Stimulated activated CD8-positive, alpha-beta memory T cell treated with anti-CD3 and anti-CD28 coated beads, Interleukin-15, amount 100 ng/mL, for 48 hours (primary cell): Measurements from ENCODE around the gene PRSS50.
"Not testable (repeated sequence)": the region's sequence is repeated elsewhere in the genome, so short reads cannot be mapped to it uniquely, and the experiment has no call there.

Experiments
- DNase-seq, 2 donors: peaks; one replicate each; pipeline ENCODE4 v3.0.0-alpha.2; 2020; ENCODE audit warnings: low read depth in 2 of 2

PRSS50 gene

GRCh38 chr3:46708401-46709156 is 9.1 kb downstream of the PRSS50 start:
- DNase-seq: no peak

GRCh38 chr3:46707601-46708011 is 10.1 kb downstream of the PRSS50 start:
- DNase-seq: no peak

- DNase-seq: no peak
Observed at GRCh38 chr3:46706771-46707582, 10.7 kb downstream of the PRSS50 start.

GRCh38 chr3:46705751-46706552 is 11.7 kb downstream of the PRSS50 start:
- no peak for DNase-seq

DNA sequence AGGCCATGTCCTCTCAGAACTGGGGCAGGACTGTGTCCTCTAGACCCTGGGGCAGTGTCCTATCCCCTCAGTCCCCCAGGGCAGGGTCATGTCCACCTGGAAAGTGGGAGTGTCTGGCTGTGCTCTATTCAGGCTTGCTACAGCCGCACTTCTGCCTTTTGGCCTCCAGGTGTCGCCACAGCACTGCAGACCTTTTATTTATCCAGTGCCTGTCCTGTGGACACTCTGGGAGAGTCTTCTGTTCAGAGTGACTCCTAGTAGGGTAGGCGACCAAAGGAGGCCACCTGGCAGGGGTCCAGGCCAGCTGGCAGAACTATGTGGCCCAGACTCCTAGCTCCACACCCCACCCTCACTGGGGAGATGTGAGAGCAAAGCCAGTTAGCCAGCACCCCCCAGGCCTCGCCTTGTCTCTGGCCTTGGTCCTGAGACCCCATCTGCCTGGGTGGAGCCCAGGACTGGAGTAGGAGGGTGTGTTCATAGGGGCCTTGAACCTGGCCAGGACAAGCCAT is 12.6 kb downstream of the PRSS50 start:
- DNase-seq: peak; percentile 40

DNA sequence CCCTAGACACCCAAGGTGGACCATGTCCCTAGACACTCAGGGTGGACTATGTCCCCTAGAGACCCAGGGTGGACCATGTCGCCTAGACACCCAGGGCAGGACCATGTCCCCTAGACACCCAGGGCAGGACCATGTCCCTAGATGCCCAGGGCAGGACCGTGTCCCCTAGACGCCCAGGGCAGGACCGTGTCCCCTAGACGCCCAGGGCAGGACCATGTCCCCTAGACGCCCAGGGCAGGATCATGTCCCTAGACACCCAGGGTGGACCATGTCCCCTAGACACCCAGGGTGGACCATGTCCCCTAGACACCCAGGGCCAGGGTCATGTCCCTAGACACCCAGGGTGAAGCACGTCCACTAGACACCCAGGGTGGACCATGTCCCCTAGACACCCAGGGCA is 13.3 kb downstream of the PRSS50 start:
- DNase-seq: not testable (repeated sequence)

DNA sequence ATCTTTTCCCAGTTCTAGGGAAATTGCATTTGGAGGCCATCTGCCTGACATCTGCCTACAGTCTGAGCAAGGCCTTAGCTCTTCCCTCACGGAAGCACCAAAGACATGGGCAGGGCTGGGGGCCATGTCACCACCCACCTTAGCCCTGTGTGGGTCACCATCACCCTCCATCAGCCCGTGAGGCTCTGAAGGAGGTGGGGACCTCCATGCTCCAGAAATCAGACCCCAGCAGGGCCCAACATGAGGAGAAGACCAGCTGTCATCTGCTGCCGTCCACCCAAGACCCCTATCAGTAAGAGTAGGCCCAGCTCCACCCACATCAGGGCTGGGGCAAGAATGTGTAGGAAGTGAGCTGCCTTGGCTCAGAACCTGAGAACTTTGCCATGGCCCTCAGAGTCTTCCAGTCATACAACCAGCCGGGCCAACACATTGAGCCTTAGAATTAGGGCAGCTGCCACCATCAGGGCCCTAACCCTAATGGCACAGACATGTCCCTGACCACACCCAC is 14.6 kb downstream of the PRSS50 start:
- no peak for DNase-seq

DNA sequence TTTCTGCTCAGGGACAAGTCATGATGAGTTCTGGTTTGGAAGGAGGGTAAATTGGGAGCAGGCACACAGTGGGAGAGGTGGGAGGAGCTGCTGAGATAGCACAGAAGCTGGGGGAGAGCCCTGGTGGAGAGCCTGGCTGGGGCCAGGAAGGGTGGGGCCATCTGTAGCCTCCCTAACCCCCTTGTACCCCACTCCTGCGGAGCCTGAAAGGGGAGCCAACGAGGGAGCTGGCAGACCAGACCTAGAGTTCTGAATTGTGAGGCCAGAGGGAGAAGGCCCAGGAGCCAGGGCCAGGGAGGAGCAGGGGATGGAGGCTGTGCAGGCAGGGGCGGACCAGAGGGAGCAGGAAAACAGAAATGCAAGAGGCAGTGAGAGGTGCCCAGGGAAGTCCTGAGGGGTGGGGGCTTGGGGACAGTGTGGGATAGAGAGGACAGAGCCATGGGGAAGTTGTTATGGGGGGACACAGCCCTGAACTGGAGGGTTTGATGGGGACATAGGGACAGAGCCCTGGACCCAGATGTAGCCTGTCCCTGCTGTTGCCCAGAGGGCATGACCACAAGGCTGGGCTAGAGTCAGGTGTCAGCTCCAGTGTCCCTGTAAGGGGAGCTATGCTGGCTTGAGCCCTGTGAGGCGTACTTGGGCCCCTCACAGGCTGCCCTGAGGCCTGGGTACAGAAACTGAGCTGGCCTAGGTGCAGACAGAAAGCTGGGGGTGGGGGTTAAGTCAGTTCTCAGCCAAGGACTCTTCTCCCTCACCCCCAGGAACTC is 15.2 kb downstream of the PRSS50 start:
- DNase-seq: no peak

GRCh38 chr3:46701181-46701939 is 16.3 kb downstream of the PRSS50 start, which contains the start of gene TMIE:
TSS of gene TMIE (plus strand) at chr3:46701392. CDS start at chr3:46701488, 96 bp downstream.
- no peak for DNase-seq

DNA sequence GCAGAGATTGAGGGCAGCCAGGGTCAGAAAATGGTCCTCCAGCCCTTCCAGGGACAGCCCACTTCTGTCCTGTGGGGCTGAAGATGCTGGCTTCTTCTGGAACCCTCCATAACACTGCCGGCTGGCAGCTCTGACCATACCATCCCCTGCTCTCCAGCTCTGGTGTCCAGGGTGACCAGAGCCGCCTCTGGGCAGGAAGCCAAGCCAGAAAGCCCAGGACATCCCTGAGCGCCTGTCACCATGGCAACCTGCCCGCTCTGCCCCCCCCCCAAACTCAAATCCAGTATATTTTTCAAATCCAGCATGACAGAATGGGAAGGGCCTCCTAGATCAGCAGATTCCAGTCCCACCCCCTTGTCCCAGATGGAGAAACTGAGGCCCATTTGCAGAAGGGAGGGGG is 16.9 kb downstream of the PRSS50 start:
- DNase-seq: no peak

- DNase-seq: no peak
Observed at GRCh38 chr3:46699676-46700523, 17.8 kb downstream of the PRSS50 start.

GRCh38 chr3:46695962-46696894 is 21.4 kb downstream of the PRSS50 start:
- DNase-seq: no peak

DNA sequence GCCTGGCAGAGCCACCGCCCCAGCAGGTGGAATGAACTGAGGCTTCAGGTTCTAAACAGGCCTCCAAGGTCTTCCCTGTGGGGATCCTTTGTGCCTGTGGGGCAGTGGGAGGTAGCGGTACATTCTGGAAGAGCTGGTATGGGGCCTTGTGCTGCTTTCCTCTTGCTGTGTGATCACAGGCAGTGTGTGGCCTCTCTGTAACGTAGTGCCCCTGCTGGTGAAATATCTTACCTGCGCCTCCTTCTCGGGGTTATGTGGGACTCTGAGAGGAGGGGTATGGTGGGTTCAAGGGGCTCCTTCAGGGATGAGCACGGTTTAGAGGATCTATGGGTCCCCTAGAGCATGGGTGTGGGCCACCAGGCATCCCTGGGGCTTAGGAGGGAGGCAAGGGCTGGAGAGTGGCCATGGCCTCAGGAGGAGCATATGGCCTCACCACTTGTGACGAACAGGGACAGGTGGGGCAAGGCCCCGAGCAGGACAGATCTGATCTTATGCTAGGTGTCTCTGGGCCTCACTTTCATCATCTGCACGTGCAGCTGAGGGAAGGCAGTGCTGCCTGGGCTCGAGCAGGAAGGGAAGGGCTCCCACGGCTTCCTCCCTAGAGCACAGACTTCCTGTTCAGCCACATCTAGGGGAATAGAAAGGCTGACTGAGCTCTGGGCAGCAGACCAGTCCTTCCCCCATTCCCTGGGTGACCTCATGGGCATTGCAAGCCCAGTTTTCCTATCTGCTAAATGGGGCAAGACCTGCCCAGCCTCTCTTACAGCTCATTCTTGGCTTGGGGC is 22.3 kb downstream of the PRSS50 start:
- DNase-seq: no peak

- DNase-seq: no peak
Observed at GRCh38 chr3:46694520-46694919, 23.1 kb downstream of the PRSS50 start.

- DNase-seq: no peak
Observed at GRCh38 chr3:46693892-46694226, 23.8 kb downstream of the PRSS50 start.

DNA sequence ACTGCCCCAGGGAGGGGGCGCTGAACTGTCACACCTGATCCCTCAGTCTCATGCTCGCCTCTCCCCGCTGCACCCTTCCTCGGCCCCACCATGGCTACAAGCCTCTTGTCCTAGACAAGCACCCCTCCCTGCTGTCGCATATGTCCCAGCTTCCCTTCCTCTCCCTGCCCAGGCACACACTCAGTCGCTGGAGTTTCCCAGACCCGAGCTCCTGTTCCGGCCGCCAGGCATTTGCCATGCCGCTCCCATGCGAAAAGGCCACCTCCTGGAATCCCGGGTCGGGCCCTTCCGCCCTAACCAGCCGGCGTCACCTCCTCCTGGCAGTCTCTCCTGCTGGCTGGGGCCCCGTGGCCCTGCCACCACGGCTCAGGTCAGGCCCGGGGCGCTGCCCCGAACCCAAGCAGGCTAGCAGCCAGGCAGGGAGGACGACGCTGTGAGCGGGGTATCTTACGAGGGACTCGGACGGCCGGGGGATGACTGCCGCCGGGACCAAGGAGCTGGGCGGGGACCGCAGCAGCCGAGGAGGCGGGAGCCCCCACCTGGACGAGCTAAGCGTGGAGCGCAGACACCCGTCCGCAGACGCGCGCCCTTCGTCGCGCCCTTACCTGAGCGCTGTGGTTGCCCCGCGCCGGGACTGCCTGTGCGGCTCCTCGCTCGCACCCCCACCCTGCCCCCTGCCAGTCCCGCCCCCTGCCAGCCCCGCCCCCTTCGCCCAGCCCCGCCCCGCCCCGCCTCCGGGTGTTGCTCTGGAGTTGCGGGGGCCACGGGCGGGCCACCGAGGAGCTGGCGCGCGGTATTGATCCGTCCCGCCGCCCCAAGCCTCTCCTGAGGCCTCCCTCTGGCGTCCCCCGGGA is 24.4 kb downstream of the PRSS50 start, which contains the start of gene ALS2CL:
ALS2CL (minus strand) TSS at position 642 of the 854 bp plus-strand sequence. CDS start 4,239 bp downstream, outside the sequence.
- DNase-seq: peak in 1 of 2 donors; percentile 20
